Myocyte (in vitro differentiated cells): ENCODE results near the gene GAS6. TPM values are rescaled to one million over a fixed set of nuclear protein-coding genes. Genes with fewer than 3 reads are reported as not detected.
"Not testable (repeated sequence)": the region's sequence is repeated elsewhere in the genome, so short reads cannot be mapped to it uniquely, and the experiment has no call there.

Experiments used
- DNase-seq: peaks from one replicate; pipeline ENCODE4 v3.0.0-alpha.2; 2012; ENCODE audit warnings: low read depth
- polyA plus RNA-seq: library from polyadenylated mRNA; unstranded; fragments of >200 nt; gene quantifications from one replicate; pipeline ENCODE4 v1.2.1, GENCODE V29; 2012; ENCODE audit warnings: missing spikeins
- total RNA-seq: library from RNA; depleted of rRNA; stranded (reverse); fragments of >200 nt; gene quantifications from 2 replicates; pipeline ENCODE4 v1.2.3, GENCODE V29; 2014

GAS6 gene
- total RNA-seq = 169 and 172 TPM in 2 replicates
- polyA plus RNA-seq = 847 TPM

- peak; percentile 63 for DNase-seq
Observed at GRCh38 chr13:113863524-113864272, at the start of gene GAS6. GAS6 (minus strand) TSS chr13:113864076; CDS start chr13:113863920, 156 bp downstream.

- not testable (repeated sequence) for DNase-seq
Observed at GRCh38 chr13:113913408-113913807, 49.5 kb upstream of the GAS6 start.

- peak; percentile 60 for DNase-seq
Observed at GRCh38 chr13:113912596-113912995, 48.7 kb upstream of the GAS6 start.

GRCh38 chr13:113907635-113908617, 44.0 kb upstream of the GAS6 start:
- DNase-seq = no peak

- peak; percentile 57 for DNase-seq
Observed at GRCh38 chr13:113906571-113906970, 42.7 kb upstream of the GAS6 start.

GRCh38 chr13:113905942-113906341, 42.1 kb upstream of the GAS6 start:
- DNase-seq = no peak

- no peak for DNase-seq
Observed at GRCh38 chr13:113905018-113905417, 41.1 kb upstream of the GAS6 start.

- DNase-seq = peak; percentile 47
Observed at GRCh38 chr13:113904411-113904810, 40.5 kb upstream of the GAS6 start.

- no peak for DNase-seq
Observed at GRCh38 chr13:113903912-113904311, 40.0 kb upstream of the GAS6 start.

GRCh38 chr13:113902986-113903775, 39.3 kb upstream of the GAS6 start:
- peak; percentile 69 for DNase-seq

GRCh38 chr13:113902481-113902880, 38.6 kb upstream of the GAS6 start:
- no peak for DNase-seq

GRCh38 chr13:113901642-113902041, 37.8 kb upstream of the GAS6 start:
- no peak for DNase-seq

GRCh38 chr13:113901231-113901630, 37.4 kb upstream of the GAS6 start:
- no peak for DNase-seq

GRCh38 chr13:113900646-113901045, 36.8 kb upstream of the GAS6 start:
- no peak for DNase-seq

GRCh38 chr13:113898391-113898790, 34.5 kb upstream of the GAS6 start:
- no peak for DNase-seq

- no peak for DNase-seq
Observed at GRCh38 chr13:113897966-113898365, 34.1 kb upstream of the GAS6 start.

- peak; percentile 96 for DNase-seq
Observed at GRCh38 chr13:113897161-113897560, 33.3 kb upstream of the GAS6 start.

- DNase-seq = no peak
Observed at GRCh38 chr13:113895436-113895835, 31.6 kb upstream of the GAS6 start.

- DNase-seq = no peak
Observed at GRCh38 chr13:113890774-113891480, 27.1 kb upstream of the GAS6 start.

- no peak for DNase-seq
Observed at GRCh38 chr13:113889467-113889866, 25.6 kb upstream of the GAS6 start.
